H9 (cell line): ENCODE results near the gene ABCB8. TPM values are rescaled to one million over a fixed set of nuclear protein-coding genes. Genes with fewer than 3 reads are reported as not detected.

Experiments
- DNase-seq: peaks from one replicate; pipeline ENCODE4 v3.0.0-alpha.2; 2017
- H2AFZ ChIP-seq: one replicate; pipeline ENCODE4 v1.6.1; 2013; ENCODE audit warnings: mild to moderate bottlenecking, low read length, control low read depth, moderate library complexity
- H2AK5ac ChIP-seq: 2 replicates; pipeline ENCODE4 v1.6.1; 2013; ENCODE audit warnings: low read length, control low read depth, mixed read lengths; ENCODE audit not compliant: insufficient read length
- H2BK120ac ChIP-seq: one replicate; pipeline ENCODE4 v1.6.1; 2013; ENCODE audit warnings: low read depth, mild to moderate bottlenecking, low read length, control low read depth, inconsistent platforms; ENCODE audit not compliant: poor library complexity, severe bottlenecking
- H2BK12ac ChIP-seq: 2 replicates; pipeline ENCODE4 v1.6.1; 2013; ENCODE audit warnings: low read length, control low read depth, mixed read lengths, low read depth; ENCODE audit not compliant: insufficient read length
- H2BK15ac ChIP-seq: 2 replicates; pipeline ENCODE4 v1.6.1; 2013; ENCODE audit warnings: low read depth, low read length, control low read depth
- H2BK20ac ChIP-seq: one replicate; pipeline ENCODE4 v1.6.1; 2013; ENCODE audit warnings: low read depth, mild to moderate bottlenecking, low read length, control low read depth, inconsistent platforms; ENCODE audit not compliant: poor library complexity, severe bottlenecking
- H2BK5ac ChIP-seq: 2 replicates; pipeline ENCODE4 v1.6.1; 2013; ENCODE audit warnings: low read length, control low read depth, mixed read lengths; ENCODE audit not compliant: insufficient read length
- H3K14ac ChIP-seq: 2 replicates; pipeline ENCODE4 v1.6.1; 2013; ENCODE audit warnings: low read length, control low read depth; ENCODE audit not compliant: insufficient read depth
- H3K18ac ChIP-seq: 2 replicates; pipeline ENCODE4 v1.6.1; 2013; ENCODE audit warnings: low read depth, mild to moderate bottlenecking, mixed read lengths, low read length, control low read depth; ENCODE audit not compliant: insufficient read length
- H3K23ac ChIP-seq: 2 replicates; pipeline ENCODE4 v1.6.1; 2013; ENCODE audit warnings: low read length, control low read depth, mixed read lengths, low read depth; ENCODE audit not compliant: insufficient read length
- H3K23me2 ChIP-seq: 2 replicates; pipeline ENCODE4 v1.6.1; 2013; ENCODE audit warnings: low read depth, mild to moderate bottlenecking, mixed read lengths, low read length, control low read depth; ENCODE audit not compliant: insufficient read length, poor library complexity, severe bottlenecking
- H3K27ac ChIP-seq: 2 replicates; pipeline ENCODE4 v1.5.1; 2013; ENCODE audit warnings: low read length, control low read depth, mixed read lengths, low read depth; ENCODE audit not compliant: insufficient read length
- H3K27me3 ChIP-seq: 2 replicates; pipeline ENCODE4 v1.6.1; 2013; ENCODE audit warnings: low read length, control low read depth, inconsistent platforms; ENCODE audit not compliant: insufficient read depth
- H3K4ac ChIP-seq: 2 replicates; pipeline ENCODE4 v1.6.1; 2013; ENCODE audit warnings: low read depth, mild to moderate bottlenecking, control low read depth, inconsistent platforms, low read length, moderate library complexity
- H3K4me1 ChIP-seq: 2 replicates; pipeline ENCODE4 v1.6.1; 2013; ENCODE audit warnings: low read length, control low read depth, inconsistent platforms; ENCODE audit not compliant: insufficient read depth
- H3K4me2 ChIP-seq: 2 replicates; pipeline ENCODE4 v1.6.1; 2013; ENCODE audit warnings: low read length, control low read depth, mixed read lengths; ENCODE audit not compliant: insufficient read length, insufficient read depth
- H3K56ac ChIP-seq: 2 replicates; pipeline ENCODE4 v1.6.1; 2013; ENCODE audit warnings: low read depth, mild to moderate bottlenecking, mixed read lengths, low read length, control low read depth; ENCODE audit not compliant: insufficient read length
- H3K79me1 ChIP-seq: 2 replicates; pipeline ENCODE4 v1.6.1; 2013; ENCODE audit warnings: low read depth, mild to moderate bottlenecking, moderate library complexity, low read length, control low read depth, inconsistent platforms; ENCODE audit not compliant: insufficient read depth, poor library complexity, severe bottlenecking
- H3K79me2 ChIP-seq: 2 replicates; pipeline ENCODE4 v1.6.1; 2013; ENCODE audit warnings: low read length, control low read depth, inconsistent platforms; ENCODE audit not compliant: insufficient read depth
- H3K9ac ChIP-seq: 2 replicates; pipeline ENCODE4 v1.6.1; 2013; ENCODE audit warnings: low read length, control low read depth, mixed read lengths; ENCODE audit not compliant: insufficient read length; ENCODE audit errors: extremely low read depth
- H3K9me3 ChIP-seq: one replicate; pipeline ENCODE4 v1.6.1; 2013; ENCODE audit warnings: low read depth, low read length, inconsistent platforms; ENCODE audit not compliant: control insufficient read depth
- H3T11ph ChIP-seq: one replicate; pipeline ENCODE4 v1.6.1; 2013; ENCODE audit warnings: mild to moderate bottlenecking, low read length, control low read depth, inconsistent platforms
- H4K20me1 ChIP-seq: one replicate; pipeline ENCODE4 v1.6.1; 2013; ENCODE audit not compliant: control insufficient read depth, insufficient read length, insufficient read depth
- H4K5ac ChIP-seq: 2 replicates; pipeline ENCODE4 v1.6.1; 2013; ENCODE audit warnings: low read depth, mild to moderate bottlenecking, mixed read lengths, low read length, control low read depth; ENCODE audit not compliant: insufficient read length
- H4K8ac ChIP-seq: replicated peaks from 2 replicates; pipeline ENCODE4 v1.6.1; 2013; ENCODE audit warnings: low read length, control low read depth, mixed read lengths, low read depth; ENCODE audit not compliant: insufficient read length
- H4K91ac ChIP-seq: 2 replicates; pipeline ENCODE4 v1.6.1; 2013; ENCODE audit warnings: low read depth, mild to moderate bottlenecking, moderate library complexity, mixed read lengths, low read length, control low read depth; ENCODE audit not compliant: insufficient read length
- H3K27ac Mint-ChIP-seq, 3 experiments: 2 replicates in 2 of 3; 3 replicates in 1 of 3; pipeline ENCODE4 v1.8.0; 2020 to 2021; ENCODE audit warnings: mixed read lengths in 3 of 3, mild to moderate bottlenecking in 1 of 3, moderate library complexity in 1 of 3
- H3K27me3 Mint-ChIP-seq: 2 replicates; pipeline ENCODE4 v1.8.0; 2021; ENCODE audit warnings: low read depth, mild to moderate bottlenecking, moderate library complexity, mixed read lengths
- H3K36me3 Mint-ChIP-seq, 3 experiments: 2 replicates in 2 of 3; 3 replicates in 1 of 3; pipeline ENCODE4 v1.8.0; 2020 to 2021; ENCODE audit warnings: low read depth in 3 of 3, mixed read lengths in 3 of 3; ENCODE audit not compliant: insufficient read depth in 1 of 3
- H3K4me1 Mint-ChIP-seq, 2 experiments: 2 replicates each; pipeline ENCODE4 v1.8.0; 2020; ENCODE audit warnings: mixed read lengths in 2 of 2
- H3K4me3 Mint-ChIP-seq, 2 experiments: 2 replicates in 1 of 2; 3 replicates in 1 of 2; pipeline ENCODE4 v1.8.0; 2020 to 2021; ENCODE audit warnings: mild to moderate bottlenecking in 2 of 2, mixed read lengths in 2 of 2, moderate library complexity in 1 of 2
- H3K9me3 Mint-ChIP-seq, 2 experiments: 2 replicates in 1 of 2; 3 replicates in 1 of 2; pipeline ENCODE4 v1.8.0; 2020; ENCODE audit warnings: mild to moderate bottlenecking in 2 of 2, mixed read lengths in 2 of 2, moderate library complexity in 1 of 2
- whole genome bisulfite sequencing: extraction: QIAGEN DNeasy Blood & Tissue Kit; methylation state at CpG from one replicate; pipeline ENCODE4 v1.1.7; 2013; ENCODE audit warnings: missing lambda C conversion rate, low lambda C conversion rate, mixed read lengths; ENCODE audit not compliant: insufficient read length; ENCODE audit errors: extremely low coverage; 5-methylcytosine and 5-hydroxymethylcytosine counted together
- total RNA-seq: library from RNA; stranded (reverse); gene quantifications from 2 replicates; pipeline ENCODE4 v1.2.1, GENCODE V29; 2021
- TF ChIP-seq, protein P1 (sequence below): fragments of 200-600 bp; sonication (generic); conservative IDR thresholded peaks from 3 replicates; pipeline ENCODE4 v1.8.0; 2021; ENCODE audit warnings: antibody characterized with exemption, mild to moderate bottlenecking

Gene ABCB8
- total RNA-seq, 1 experiment from 2014 or later, result 22.1 TPM

GRCh38 chr7:150989456-150989855 is 38.8 kb upstream of the ABCB8 start:
- Histone ChIP-seq H3T11ph (no peak overlapping the region), H3K9me3 (no peaks in the 10 kb centered on the region), H2AK5ac (no peak overlapping the region), H3K14ac (no peak overlapping the region), H3K18ac (no peak overlapping the region), H4K91ac (no peak overlapping the region), H4K8ac (no peak overlapping the region), H3K27ac (no peak overlapping the region), H2BK5ac (no peak overlapping the region), H3K23me2 (no peaks in the 10 kb centered on the region), H2BK120ac (no peak overlapping the region), H3K79me1 (no peaks in the 10 kb centered on the region), H2BK12ac (no peak overlapping the region), H2AFZ (no peak overlapping the region), H3K4ac (no peak overlapping the region), H3K9ac (no peak overlapping the region), H2BK15ac (no peak overlapping the region), H3K4me1 (no peaks in the 10 kb centered on the region; the same call in none of the 2 replicates), H2BK20ac (no peak overlapping the region), H4K20me1 (no peaks in the 10 kb centered on the region), H3K4me2 (no peak overlapping the region), H4K5ac (no peak overlapping the region), H3K56ac (no peak overlapping the region), H3K23ac (no peak overlapping the region), H3K27me3 (no peaks in the 10 kb centered on the region; the same call in 1 of the 2 replicates), H3K79me2 (no peaks in the 10 kb centered on the region)
- TF ChIP-seq, protein P1, sequence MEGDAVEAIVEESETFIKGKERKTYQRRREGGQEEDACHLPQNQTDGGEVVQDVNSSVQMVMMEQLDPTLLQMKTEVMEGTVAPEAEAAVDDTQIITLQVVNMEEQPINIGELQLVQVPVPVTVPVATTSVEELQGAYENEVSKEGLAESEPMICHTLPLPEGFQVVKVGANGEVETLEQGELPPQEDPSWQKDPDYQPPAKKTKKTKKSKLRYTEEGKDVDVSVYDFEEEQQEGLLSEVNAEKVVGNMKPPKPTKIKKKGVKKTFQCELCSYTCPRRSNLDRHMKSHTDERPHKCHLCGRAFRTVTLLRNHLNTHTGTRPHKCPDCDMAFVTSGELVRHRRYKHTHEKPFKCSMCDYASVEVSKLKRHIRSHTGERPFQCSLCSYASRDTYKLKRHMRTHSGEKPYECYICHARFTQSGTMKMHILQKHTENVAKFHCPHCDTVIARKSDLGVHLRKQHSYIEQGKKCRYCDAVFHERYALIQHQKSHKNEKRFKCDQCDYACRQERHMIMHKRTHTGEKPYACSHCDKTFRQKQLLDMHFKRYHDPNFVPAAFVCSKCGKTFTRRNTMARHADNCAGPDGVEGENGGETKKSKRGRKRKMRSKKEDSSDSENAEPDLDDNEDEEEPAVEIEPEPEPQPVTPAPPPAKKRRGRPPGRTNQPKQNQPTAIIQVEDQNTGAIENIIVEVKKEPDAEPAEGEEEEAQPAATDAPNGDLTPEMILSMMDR, result no peak
- DNase-seq, result peak; percentile 19
- peaks cover 43% of the 10 kb centered on the region for H3K27me3 Mint-ChIP-seq
- no CpG with 5 or more reads among the region's 7 CpGs for WGBS
- H3K9me3 Mint-ChIP-seq, result peaks cover 9 to 15% of the 10 kb centered on the region in 2 experiments
- H3K4me3 Mint-ChIP-seq, result no peak overlapping the region; a peak in 1 of 5 replicates
- peaks cover 0 to 12% (median 5%) of the 10 kb centered on the region in 3 experiments; a peak in 4 of 7 replicates for H3K36me3 Mint-ChIP-seq
- no peak overlapping the region for H3K27ac Mint-ChIP-seq
- peaks cover 14 to 37% of the 10 kb centered on the region in 2 experiments for H3K4me1 Mint-ChIP-seq
